Natural killer cell (primary cell): Measurements from ENCODE around the gene NTRK2. TPM values are rescaled to one million over a fixed set of nuclear protein-coding genes. Genes with fewer than 3 reads are reported as not detected.

Experiments
- ATAC-seq, 3 donors: fragments of 150-1000 bp in 2 of 3; fragments of 200-7000 bp in 1 of 3; cut with Tn5 transposase; 1 replicate in 1 of 3; 2 replicates in 2 of 3; pipeline ENCODE4 v1.10.0; 2021; ENCODE audit warnings: mild to moderate bottlenecking in 2 of 3, moderate library complexity in 2 of 3
- DNase-seq, 2 donors: peaks; one replicate each; pipeline versions ENCODE4 v3.0.0 to v3.0.0-alpha.2; 2013 to 2021; ENCODE audit warnings: mixed read lengths in 1 of 2
- H3K27ac ChIP-seq: one replicate; pipeline ENCODE4 v1.5.1; 2013; ENCODE audit warnings: mild to moderate bottlenecking, low read length
- H3K27me3 ChIP-seq: one replicate; pipeline ENCODE4 v1.6.1; 2013; ENCODE audit warnings: low read length; ENCODE audit not compliant: control insufficient read depth, insufficient read depth
- H3K36me3 ChIP-seq: one replicate; pipeline ENCODE4 v1.6.1; 2013; ENCODE audit warnings: low read length; ENCODE audit not compliant: control insufficient read depth, insufficient read depth
- H3K4me1 ChIP-seq: one replicate; pipeline ENCODE4 v1.6.1; 2013; ENCODE audit warnings: low read length; ENCODE audit not compliant: control insufficient read depth, insufficient read depth
- H3K4me3 ChIP-seq: one replicate; pipeline ENCODE4 v1.5.1; 2013; ENCODE audit warnings: low read length
- H3K9me3 ChIP-seq: one replicate; pipeline ENCODE4 v1.6.1; 2013; ENCODE audit warnings: low read length; ENCODE audit not compliant: control insufficient read depth, insufficient read depth
- H3K27ac Mint-ChIP-seq, 2 donors: one replicate each; pipeline ENCODE4 v1.8.0; 2022; ENCODE audit warnings: mild to moderate bottlenecking in 2 of 2, mixed read lengths in 2 of 2, moderate library complexity in 1 of 2
- H3K27me3 Mint-ChIP-seq, 2 donors: one replicate each; pipeline ENCODE4 v1.8.0; 2022; ENCODE audit warnings: low read depth in 2 of 2, mixed read lengths in 2 of 2
- H3K36me3 Mint-ChIP-seq: one replicate; pipeline ENCODE4 v1.8.0; 2022; ENCODE audit warnings: mixed read lengths
- H3K4me1 Mint-ChIP-seq, 2 donors: one replicate each; pipeline ENCODE4 v1.8.0; 2022; ENCODE audit warnings: mixed read lengths in 2 of 2
- H3K4me3 Mint-ChIP-seq: one replicate; pipeline ENCODE4 v1.8.0; 2022; ENCODE audit warnings: mild to moderate bottlenecking, moderate library complexity, mixed read lengths
- H3K9me3 Mint-ChIP-seq, 2 donors: one replicate each; pipeline ENCODE4 v1.8.0; 2022; ENCODE audit warnings: mixed read lengths in 2 of 2
- CTCF ChIP-seq: fragments of 200-600 bp; IDR thresholded peaks from one replicate; pipeline ENCODE4 v1.8.0; 2022; ENCODE audit warnings: antibody characterized with exemption
- WGBS: methylation state at CpG from one replicate; pipeline ENCODE4 v1.1.7; 2013; ENCODE audit warnings: missing lambda C conversion rate; ENCODE audit not compliant: insufficient coverage; 5-methylcytosine and 5-hydroxymethylcytosine counted together
- intact Hi-C: fragments of 100-400 bp; cut with micrococcal nuclease; formaldehyde crosslinking; loops from one replicate; pipeline ENCODE4 v1.14.2; 2022
- total RNA-seq, 4 donors: library from RNA; stranded (reverse); fragments of 120-200 nt in 1 of 4; gene quantifications; one replicate each; pipeline versions ENCODE4 v1.2.3 to v1.2.4, GENCODE V29; 2013 to 2022

The NTRK2 gene
- total RNA-seq, 3 donors from 2014 or later (not counting 1 experiment from before 2014, with no cell fraction given): 0.08 TPM; not detected in 2

- Histone ChIP-seq H3K9me3 (no peaks in the 10 kb centered on the region), H3K4me3 (no peak overlapping the region), H3K27ac (no peak overlapping the region), H3K4me1 (no peaks in the 10 kb centered on the region), H3K27me3 (peaks cover 4% of the 10 kb centered on the region), H3K36me3 (no peaks in the 10 kb centered on the region)
- H3K36me3 Mint-ChIP-seq: no peaks in the 10 kb centered on the region
- no peaks in the 10 kb centered on the region for H3K4me1 Mint-ChIP-seq
- no peak for TF ChIP-seq CTCF
- no peaks in the 10 kb centered on the region for H3K9me3 Mint-ChIP-seq
- no peak overlapping the region for H3K4me3 Mint-ChIP-seq
- 92% methylated on average over 2 of the region's 3 CpGs for WGBS
- DNase-seq (no peak), ATAC-seq (no peak)
- peaks cover 19 to 26% of the 10 kb centered on the region in 2 donors for H3K27me3 Mint-ChIP-seq
- intact Hi-C loops: no loop called here
- no peak overlapping the region for H3K27ac Mint-ChIP-seq
These were observed 53.9 kb downstream of the NTRK2 start for GRCh38 chr9:84723426-84723825.

- Histone ChIP-seq H3K4me1 (no peaks in the 10 kb centered on the region), H3K27ac (no peak overlapping the region), H3K27me3 (no peaks in the 10 kb centered on the region), H3K36me3 (no peaks in the 10 kb centered on the region), H3K9me3 (no peaks in the 10 kb centered on the region), H3K4me3 (no peak overlapping the region)
- no peak overlapping the region for H3K4me3 Mint-ChIP-seq
- intact Hi-C loops: no loop called here
- no peaks in the 10 kb centered on the region for H3K36me3 Mint-ChIP-seq
- H3K27me3 Mint-ChIP-seq: peaks cover 8 to 12% of the 10 kb centered on the region in 2 donors
- H3K9me3 Mint-ChIP-seq: no peaks in the 10 kb centered on the region
- no peaks in the 10 kb centered on the region for H3K4me1 Mint-ChIP-seq
- H3K27ac Mint-ChIP-seq: no peak overlapping the region
- WGBS: 90% methylated on average over 7 of the region's 7 CpGs
- DNase-seq (no peak), ATAC-seq (no peak)
- TF ChIP-seq CTCF: no peak
These were observed 62.2 kb downstream of the NTRK2 start for GRCh38 chr9:84731696-84732095.

- H3K27me3 ChIP-seq: no peaks in the 10 kb centered on the region
- no peak overlapping the region for H3K4me3 ChIP-seq
- no peak for TF ChIP-seq CTCF
- Mint-ChIP-seq H3K27ac (no peak overlapping the region), H3K4me1 (no peaks in the 10 kb centered on the region), H3K36me3 (no peaks in the 10 kb centered on the region), H3K9me3 (no peaks in the 10 kb centered on the region), H3K4me3 (no peak overlapping the region), H3K27me3 (peaks cover 10% of the 10 kb centered on the region in 2 donors)
- WGBS: 91% methylated on average over 9 of the region's 10 CpGs
- no peaks in the 10 kb centered on the region for H3K36me3 ChIP-seq
- intact Hi-C loops: no loop called here
- H3K9me3 ChIP-seq: no peaks in the 10 kb centered on the region
- no peaks in the 10 kb centered on the region for H3K4me1 ChIP-seq
- DNase-seq (no peak), ATAC-seq (no peak)
- no peak overlapping the region for H3K27ac ChIP-seq
These were observed 66.6 kb downstream of the NTRK2 start for GRCh38 chr9:84736081-84736480.

- Histone ChIP-seq H3K9me3 (no peaks in the 10 kb centered on the region), H3K27ac (no peak overlapping the region), H3K4me1 (no peaks in the 10 kb centered on the region), H3K36me3 (no peaks in the 10 kb centered on the region), H3K27me3 (no peaks in the 10 kb centered on the region), H3K4me3 (no peak overlapping the region)
- Mint-ChIP-seq H3K9me3 (no peaks in the 10 kb centered on the region), H3K27ac (no peak overlapping the region), H3K36me3 (no peaks in the 10 kb centered on the region), H3K27me3 (peaks cover 10 to 11% of the 10 kb centered on the region in 2 donors), H3K4me1 (no peaks in the 10 kb centered on the region), H3K4me3 (no peak overlapping the region)
- TF ChIP-seq CTCF: no peak
- intact Hi-C loops: no loop called here
- ATAC-seq (no peak), DNase-seq (no peak)
- WGBS: 95% methylated on average over 1 of the region's 1 CpG
These were observed 67.0 kb downstream of the NTRK2 start for GRCh38 chr9:84736536-84736935.
